PFSK-1 (cell line): Measurements from ENCODE around the gene IGSF21.

Experiments
- FOXP2 ChIP-seq: optimal IDR thresholded peaks from 2 replicates; pipeline ENCODE3; 2011; ENCODE audit warnings: borderline replicate concordance, control low read depth, inconsistent platforms; ENCODE audit not compliant: insufficient read depth; ENCODE audit errors: extremely low read length, extremely low read depth
- POLR2AphosphoS5 ChIP-seq: IDR thresholded peaks from 2 replicates; pipeline ENCODE4 v1.6.1; 2012; ENCODE audit warnings: low read depth, mild to moderate bottlenecking, control low read depth, low read length, moderate library complexity
- SIN3A ChIP-seq: IDR thresholded peaks from 2 replicates; pipeline ENCODE4 v1.6.1; 2012; ENCODE audit warnings: mild to moderate bottlenecking, low read length, moderate library complexity, borderline replicate concordance; ENCODE audit not compliant: insufficient read depth
- TAF1 ChIP-seq: IDR thresholded peaks from 2 replicates; pipeline ENCODE4 v1.6.1; 2012; ENCODE audit warnings: low read length, control low read depth, borderline replicate concordance; ENCODE audit not compliant: insufficient read depth
- TF ChIP-seq, protein P1 (sequence below), 2 experiments: IDR thresholded peaks; 2 replicates each; pipeline versions ENCODE4 v1.6.1 to v1.8.0; 2011 to 2012; ENCODE audit warnings: low read depth in 2 of 2, low read length in 2 of 2, control low read depth in 1 of 2, inconsistent platforms in 1 of 2, mild to moderate bottlenecking in 1 of 2, moderate library complexity in 1 of 2; ENCODE audit not compliant: insufficient read depth in 1 of 2

The IGSF21 gene

GRCh38 chr1:18151436-18152122 is 44.0 kb downstream of the IGSF21 start:
- TF ChIP-seq, protein P1, sequence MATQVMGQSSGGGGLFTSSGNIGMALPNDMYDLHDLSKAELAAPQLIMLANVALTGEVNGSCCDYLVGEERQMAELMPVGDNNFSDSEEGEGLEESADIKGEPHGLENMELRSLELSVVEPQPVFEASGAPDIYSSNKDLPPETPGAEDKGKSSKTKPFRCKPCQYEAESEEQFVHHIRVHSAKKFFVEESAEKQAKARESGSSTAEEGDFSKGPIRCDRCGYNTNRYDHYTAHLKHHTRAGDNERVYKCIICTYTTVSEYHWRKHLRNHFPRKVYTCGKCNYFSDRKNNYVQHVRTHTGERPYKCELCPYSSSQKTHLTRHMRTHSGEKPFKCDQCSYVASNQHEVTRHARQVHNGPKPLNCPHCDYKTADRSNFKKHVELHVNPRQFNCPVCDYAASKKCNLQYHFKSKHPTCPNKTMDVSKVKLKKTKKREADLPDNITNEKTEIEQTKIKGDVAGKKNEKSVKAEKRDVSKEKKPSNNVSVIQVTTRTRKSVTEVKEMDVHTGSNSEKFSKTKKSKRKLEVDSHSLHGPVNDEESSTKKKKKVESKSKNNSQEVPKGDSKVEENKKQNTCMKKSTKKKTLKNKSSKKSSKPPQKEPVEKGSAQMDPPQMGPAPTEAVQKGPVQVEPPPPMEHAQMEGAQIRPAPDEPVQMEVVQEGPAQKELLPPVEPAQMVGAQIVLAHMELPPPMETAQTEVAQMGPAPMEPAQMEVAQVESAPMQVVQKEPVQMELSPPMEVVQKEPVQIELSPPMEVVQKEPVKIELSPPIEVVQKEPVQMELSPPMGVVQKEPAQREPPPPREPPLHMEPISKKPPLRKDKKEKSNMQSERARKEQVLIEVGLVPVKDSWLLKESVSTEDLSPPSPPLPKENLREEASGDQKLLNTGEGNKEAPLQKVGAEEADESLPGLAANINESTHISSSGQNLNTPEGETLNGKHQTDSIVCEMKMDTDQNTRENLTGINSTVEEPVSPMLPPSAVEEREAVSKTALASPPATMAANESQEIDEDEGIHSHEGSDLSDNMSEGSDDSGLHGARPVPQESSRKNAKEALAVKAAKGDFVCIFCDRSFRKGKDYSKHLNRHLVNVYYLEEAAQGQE (IDR thresholded peaks at IDR 0.05; ENCODE audit: insufficient read depth in 1 of 2, low read depth in 2 of 2, low read length in 2 of 2), result no peak
- TF ChIP-seq SIN3A (no peak), FOXP2 (no peak), POLR2AphosphoS5 (no peak), TAF1 (no peak)

DNA sequence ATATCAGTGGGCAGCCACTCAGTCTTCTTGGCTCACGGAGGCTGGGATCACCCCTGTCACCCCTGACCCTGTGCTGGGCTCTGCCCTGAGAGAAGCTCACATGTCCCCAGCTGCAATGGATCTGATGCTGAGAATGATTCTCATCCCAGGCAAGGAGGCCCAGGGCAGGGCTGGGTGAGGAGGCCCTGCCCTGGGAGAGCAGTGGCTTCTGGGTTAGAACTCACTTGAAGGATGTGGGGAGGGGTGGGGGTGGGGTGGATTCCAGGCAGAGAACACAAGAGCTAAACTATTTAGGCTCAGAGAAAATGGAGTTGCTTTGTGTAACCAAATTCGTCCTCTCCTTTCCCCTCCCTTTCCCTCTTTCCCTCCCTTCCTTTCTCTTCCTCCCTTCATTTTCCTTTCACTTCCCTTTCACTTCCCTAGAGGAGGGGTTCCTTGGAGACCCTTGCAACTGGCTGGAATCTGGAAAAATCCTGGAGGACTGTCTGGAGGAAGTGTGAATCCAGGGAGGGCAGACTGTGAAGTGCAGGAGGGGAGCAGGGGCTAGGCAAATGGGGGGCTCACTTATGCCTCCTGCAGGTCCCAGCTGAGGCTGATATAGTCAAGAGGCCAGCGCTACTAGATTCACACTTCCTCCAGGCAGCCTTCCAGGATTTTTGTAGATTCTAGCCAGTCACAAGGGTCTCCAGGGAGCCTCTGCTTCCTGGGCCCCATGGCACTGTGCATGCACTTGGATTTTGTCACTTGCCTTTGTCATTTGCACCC is 47.0 kb downstream of the IGSF21 start:
- no peak for TF ChIP-seq FOXP2
- TF ChIP-seq POLR2AphosphoS5, result no peak
- TF ChIP-seq TAF1, result no peak

- no peak for TF ChIP-seq TAF1
- no peak for TF ChIP-seq POLR2AphosphoS5
- TF ChIP-seq FOXP2, result no peak
- TF ChIP-seq, protein P1 (IDR thresholded peaks at IDR 0.05; ENCODE audit: insufficient read depth in 1 of 2, low read depth in 2 of 2, low read length in 2 of 2), result no peak
- TF ChIP-seq SIN3A, result no peak
Measured at GRCh38 chr1:18155881-18156385, 48.3 kb downstream of the IGSF21 start.

DNA sequence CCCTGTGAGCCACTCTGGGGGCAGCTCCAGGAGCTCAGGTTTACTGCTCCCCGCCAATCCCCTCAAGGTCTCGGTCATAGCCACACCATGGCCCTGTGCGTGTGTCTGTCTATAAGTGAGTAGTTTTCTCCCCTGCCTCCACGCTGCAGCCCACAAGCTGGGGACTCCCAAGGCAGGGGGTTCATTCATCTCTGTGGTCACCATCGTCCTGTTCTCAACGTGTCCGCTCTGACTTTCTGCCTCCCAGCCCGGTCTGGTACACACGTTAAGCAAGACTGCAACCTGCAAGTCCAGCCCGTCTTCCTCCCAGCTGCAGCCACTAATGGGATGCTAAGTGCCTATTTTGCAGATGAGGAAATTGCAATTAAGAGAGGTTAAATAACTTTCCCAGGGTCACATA is 49.8 kb downstream of the IGSF21 start:
- TF ChIP-seq, protein P1 (IDR thresholded peaks at IDR 0.05; ENCODE audit: insufficient read depth in 1 of 2, low read depth in 2 of 2, low read length in 2 of 2), result no peak

DNA sequence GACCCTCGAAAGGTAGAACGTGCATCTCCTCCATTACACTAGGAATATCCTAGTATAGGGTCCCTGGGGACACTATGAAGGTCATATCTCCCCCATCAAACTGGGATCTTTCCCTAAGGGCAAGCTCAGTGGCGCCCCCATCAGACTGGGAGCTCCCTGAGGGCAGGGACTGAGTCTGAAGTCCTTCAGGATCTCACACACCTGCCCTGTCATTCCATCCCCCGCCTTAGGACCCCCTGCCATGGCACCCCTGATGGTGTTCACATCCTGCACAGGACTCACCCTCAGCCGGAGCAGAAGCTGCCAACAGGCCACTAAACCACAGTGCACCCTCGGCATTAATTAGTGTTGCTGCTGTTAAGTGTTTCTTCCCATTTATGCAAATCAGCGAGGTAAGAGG is 50.4 kb downstream of the IGSF21 start:
- no peak for TF ChIP-seq SIN3A
- TF ChIP-seq TAF1, result no peak
- no peak for TF ChIP-seq FOXP2
- no peak for TF ChIP-seq POLR2AphosphoS5
- TF ChIP-seq, protein P1 (IDR thresholded peaks at IDR 0.05; ENCODE audit: insufficient read depth in 1 of 2, low read depth in 2 of 2, low read length in 2 of 2), result no peak
